ENCODE measurements around the gene SOX12. TPM values are rescaled to one million over a fixed set of nuclear protein-coding genes. Genes with fewer than 3 reads are reported as not detected.

The SOX12 gene
- total RNA-seq, 2 experiments from 2014 or later, result 11.6 to 11.9 TPM

DNA sequence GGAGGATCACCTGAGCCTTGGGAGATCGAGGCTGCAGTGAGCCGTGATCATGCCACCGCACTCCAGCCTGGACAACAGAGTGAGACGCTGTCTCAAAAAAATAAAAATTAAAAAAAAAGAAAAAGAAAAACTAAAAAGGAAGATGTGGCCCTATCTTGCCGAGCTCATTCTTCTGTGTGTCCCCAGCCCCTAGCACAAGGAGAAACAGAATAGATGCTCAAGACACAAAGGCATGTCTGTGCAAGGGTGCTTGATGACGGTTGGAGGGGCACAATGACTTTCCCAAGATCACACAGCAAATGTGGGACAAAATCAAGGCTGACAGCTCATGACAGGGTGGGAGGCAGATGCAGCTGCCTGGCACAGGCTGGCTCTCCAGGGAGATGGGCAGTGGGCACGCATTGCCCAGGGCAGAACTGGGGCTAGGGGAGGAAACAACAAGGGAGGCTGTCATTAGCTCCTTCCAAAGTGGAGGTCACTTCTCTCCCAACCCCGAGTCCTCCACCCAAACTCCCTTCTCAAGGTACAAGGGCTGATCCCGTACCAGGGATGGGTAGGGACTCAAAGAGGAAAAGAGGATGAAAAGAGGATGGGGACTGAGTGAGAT is 20.8 kb downstream of the SOX12 start:
- H3K27me3 ChIP-seq (ENCODE audit: control insufficient read depth in 1 of 2, insufficient read depth in 2 of 2, low read length in 2 of 2), result no peaks in the 10 kb centered on the region
- DNase-seq (no peak), ATAC-seq (ENCODE audit: poor library complexity) (no peak)
- H3K4me3 ChIP-seq (ENCODE audit: low read length), result no peak overlapping the region
- Mint-ChIP-seq H3K4me1 (ENCODE audit: low read depth) (peaks cover 14% of the 10 kb centered on the region), H3K9me3 (no peaks in the 10 kb centered on the region), H3K36me3 (ENCODE audit: low read depth) (peaks cover 4% of the 10 kb centered on the region), H3K27ac (no peak overlapping the region), H3K4me3 (peak overlapping the region; percentile 82), H3K27me3 (no peaks in the 10 kb centered on the region)
- TF ChIP-seq, protein P1, sequence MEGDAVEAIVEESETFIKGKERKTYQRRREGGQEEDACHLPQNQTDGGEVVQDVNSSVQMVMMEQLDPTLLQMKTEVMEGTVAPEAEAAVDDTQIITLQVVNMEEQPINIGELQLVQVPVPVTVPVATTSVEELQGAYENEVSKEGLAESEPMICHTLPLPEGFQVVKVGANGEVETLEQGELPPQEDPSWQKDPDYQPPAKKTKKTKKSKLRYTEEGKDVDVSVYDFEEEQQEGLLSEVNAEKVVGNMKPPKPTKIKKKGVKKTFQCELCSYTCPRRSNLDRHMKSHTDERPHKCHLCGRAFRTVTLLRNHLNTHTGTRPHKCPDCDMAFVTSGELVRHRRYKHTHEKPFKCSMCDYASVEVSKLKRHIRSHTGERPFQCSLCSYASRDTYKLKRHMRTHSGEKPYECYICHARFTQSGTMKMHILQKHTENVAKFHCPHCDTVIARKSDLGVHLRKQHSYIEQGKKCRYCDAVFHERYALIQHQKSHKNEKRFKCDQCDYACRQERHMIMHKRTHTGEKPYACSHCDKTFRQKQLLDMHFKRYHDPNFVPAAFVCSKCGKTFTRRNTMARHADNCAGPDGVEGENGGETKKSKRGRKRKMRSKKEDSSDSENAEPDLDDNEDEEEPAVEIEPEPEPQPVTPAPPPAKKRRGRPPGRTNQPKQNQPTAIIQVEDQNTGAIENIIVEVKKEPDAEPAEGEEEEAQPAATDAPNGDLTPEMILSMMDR (IDR thresholded peaks at IDR 0.05), result no peak
- ChIA-PET CTCF (interaction anchor here (1.1 to 2.9 kb wide), 3 partner anchors 8 to 22 kb away, joined by 3 to 9 read pairs (median 5); no protein-coding TSS in a partner anchor), POLR2A (no interaction called here)
- H3K4me1 ChIP-seq (ENCODE audit: insufficient read depth, low read length), result peaks cover 23% of the 10 kb centered on the region
- H3K9me3 ChIP-seq (ENCODE audit: control insufficient read depth in 1 of 2, insufficient read depth in 1 of 2, low read length in 2 of 2), result peaks cover 0 to 8% of the 10 kb centered on the region in 2 experiments
- H3K36me3 ChIP-seq (ENCODE audit: insufficient read depth, low read length), result no peaks in the 10 kb centered on the region
- H3K27ac ChIP-seq (ENCODE audit: low read depth in 1 of 2, low read length in 2 of 2), result no peak overlapping the region
- intact Hi-C loops (cut with DNase I, micrococcal nuclease), result no loop called here

DNA sequence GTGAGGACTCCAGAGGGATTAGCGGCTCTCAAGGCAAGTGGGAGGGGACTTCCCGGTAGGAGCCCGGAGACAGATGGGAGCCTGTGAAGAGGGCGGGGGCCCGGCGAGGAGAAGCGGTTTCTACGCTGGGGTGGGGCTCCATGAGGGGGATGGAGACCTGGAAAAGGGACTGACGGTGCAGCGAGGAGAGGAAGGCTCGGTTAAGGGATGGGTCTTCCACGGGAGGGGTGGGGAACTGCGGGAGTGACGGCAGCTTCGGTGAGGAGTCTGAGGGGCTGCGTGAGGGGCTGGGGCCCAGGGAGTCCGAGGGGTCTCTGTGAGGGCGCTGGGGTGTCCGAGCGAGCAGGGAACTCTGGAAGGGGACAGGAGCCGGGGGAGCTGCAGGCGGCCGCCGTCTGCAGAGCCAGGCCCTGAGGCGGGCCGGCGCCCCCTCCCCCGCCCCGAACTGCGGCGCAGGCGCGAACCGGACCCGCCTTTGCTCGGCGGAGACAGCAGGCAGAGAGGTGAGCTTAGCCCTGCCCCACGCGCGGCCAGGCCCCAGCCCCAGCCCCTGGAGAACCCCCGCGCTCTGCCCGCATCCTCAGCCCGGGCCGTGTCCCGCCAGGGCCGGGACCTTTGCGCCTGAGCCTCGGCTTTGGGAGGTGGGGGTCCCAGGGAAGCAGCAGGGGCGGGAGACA is 21.4 kb downstream of the SOX12 start, which contains the start of gene NRSN2:
NRSN2 (plus strand) TSS at position 472 of the 677 bp plus-strand sequence. CDS start 2,533 bp downstream, outside the sequence.
- Mint-ChIP-seq H3K4me3 (peak within 1 kb of the TSS; percentile 91), H3K27ac (peak within 1 kb of the TSS; percentile 3), H3K27me3 (no peaks in the 10 kb centered on the region), H3K9me3 (no peaks in the 10 kb centered on the region), H3K4me1 (ENCODE audit: low read depth) (peaks cover 14% of the 10 kb centered on the region), H3K36me3 (ENCODE audit: low read depth) (peaks cover 4% of the 10 kb centered on the region)
- ChIA-PET POLR2A (interaction anchor here (0.9 kb wide), 1 partner anchor 9 kb away, joined by 3 read pairs; no protein-coding TSS in a partner anchor), CTCF (interaction anchor here (2.9 kb wide), 1 partner anchor 16 kb away, joined by 9 read pairs; no protein-coding TSS in a partner anchor)
- intact Hi-C loops (cut with DNase I, micrococcal nuclease), result no loop called here
- Histone ChIP-seq H3K27me3 (ENCODE audit: control insufficient read depth in 1 of 2, insufficient read depth in 2 of 2, low read length in 2 of 2) (no peaks in the 10 kb centered on the region), H3K4me3 (ENCODE audit: low read length) (peak within 1 kb of the TSS; percentile 81), H3K9me3 (ENCODE audit: control insufficient read depth in 1 of 2, insufficient read depth in 1 of 2, low read length in 2 of 2) (peaks cover 0 to 3% of the 10 kb centered on the region in 2 experiments), H3K36me3 (ENCODE audit: insufficient read depth, low read length) (no peaks in the 10 kb centered on the region), H3K27ac (ENCODE audit: low read depth in 1 of 2, low read length in 2 of 2) (no peak within 1 kb of the TSS), H3K4me1 (ENCODE audit: insufficient read depth, low read length) (peaks cover 23% of the 10 kb centered on the region)
- ATAC-seq (ENCODE audit: poor library complexity), result peak; percentile 39
- TF ChIP-seq, protein P1 (IDR thresholded peaks at IDR 0.05), result no peak
- DNase-seq, result peak in 3 of 14 experiments; percentile 37 to 49 (median 48)

DNA sequence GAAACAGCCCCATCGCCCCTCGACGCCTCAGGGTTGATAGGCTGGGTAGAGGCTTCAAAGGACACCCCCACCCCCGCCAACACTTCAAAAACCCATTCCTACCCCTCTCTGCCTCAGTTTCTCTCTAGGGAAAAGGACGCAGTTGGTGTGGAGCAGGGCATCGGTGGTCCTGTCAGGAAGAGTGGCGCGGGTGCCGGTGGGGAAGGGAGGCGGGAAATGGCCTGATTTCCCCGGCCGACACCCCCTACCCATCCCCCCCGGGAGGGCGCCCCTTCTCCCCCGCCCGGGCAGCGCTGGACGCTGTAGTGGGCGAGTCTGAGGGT is 21.9 kb downstream of the SOX12 start:
- TF ChIP-seq, protein P1 (IDR thresholded peaks at IDR 0.05), result no peak
- Histone ChIP-seq H3K9me3 (ENCODE audit: control insufficient read depth in 1 of 2, insufficient read depth in 1 of 2, low read length in 2 of 2) (no peaks in the 10 kb centered on the region), H3K4me1 (ENCODE audit: insufficient read depth, low read length) (peaks cover 23% of the 10 kb centered on the region), H3K27me3 (ENCODE audit: control insufficient read depth in 1 of 2, insufficient read depth in 2 of 2, low read length in 2 of 2) (no peaks in the 10 kb centered on the region), H3K36me3 (ENCODE audit: insufficient read depth, low read length) (no peaks in the 10 kb centered on the region), H3K27ac (ENCODE audit: low read depth in 1 of 2, low read length in 2 of 2) (no peak overlapping the region), H3K4me3 (ENCODE audit: low read length) (peak overlapping the region; percentile 81)
- ChIA-PET POLR2A (interaction anchor here (0.9 kb wide), 1 partner anchor 10 kb away, joined by 3 read pairs; no protein-coding TSS in a partner anchor), CTCF (no interaction called here)
- no peaks in the 10 kb centered on the region for H3K27me3 Mint-ChIP-seq
- no peak for DNase-seq
- H3K4me1 Mint-ChIP-seq (ENCODE audit: low read depth), result peaks cover 14% of the 10 kb centered on the region
- intact Hi-C loops (cut with DNase I, micrococcal nuclease), result no loop called here
- H3K4me3 Mint-ChIP-seq, result peak overlapping the region; percentile 72
- no peaks in the 10 kb centered on the region for H3K9me3 Mint-ChIP-seq
- H3K36me3 Mint-ChIP-seq (ENCODE audit: low read depth), result peaks cover 4% of the 10 kb centered on the region
- no peak for ATAC-seq (ENCODE audit: poor library complexity)
- no peak overlapping the region for H3K27ac Mint-ChIP-seq

All from CD4-positive, alpha-beta T cell (primary cell).